ENCODE data around the gene MMAB. TPM values are rescaled to one million over a fixed set of nuclear protein-coding genes. Genes with fewer than 3 reads are reported as not detected.

The MMAB gene
- total and polyA plus RNA-seq, 4 donors = 47.1 to 101 (median 77.1) TPM

GRCh38 chr12:109581334-109581691 lies 8.0 kb upstream of the MMAB start:
- no peak overlapping the region for H3K4me3 ChIP-seq (ENCODE audit: low read depth in 1 of 3, low read length in 3 of 3)
- H3K9ac ChIP-seq (ENCODE audit: low read depth in 1 of 2, low read length in 2 of 2) = no peak overlapping the region
- no peaks in the 10 kb centered on the region for H3K9me3 ChIP-seq (ENCODE audit: control insufficient read depth in 4 of 4, low read length in 3 of 4)
- H3K27me3 ChIP-seq (ENCODE audit: control insufficient read depth in 4 of 4, insufficient read depth in 4 of 4, low read length in 3 of 4) = no peaks in the 10 kb centered on the region
- H3K4me1 ChIP-seq (ENCODE audit: control insufficient read depth in 4 of 4, insufficient read depth in 4 of 4, low read length in 3 of 4) = peaks cover 28 to 53% (median 51%) of the 10 kb centered on the region in 4 donors
- WGBS = 89% methylated on average over 18 of the region's 18 CpGs
- peak overlapping the region; percentile 75 to 77 for H3K27ac ChIP-seq (ENCODE audit: low read depth in 1 of 2, low read length in 2 of 2)
- TF ChIP-seq RXRA (IDR thresholded peaks at IDR 0.05) = peak in 1 of 2 donors; percentile 20
- no peak for TF ChIP-seq RAD21 (IDR thresholded peaks at IDR 0.05)
- DNase-seq (ENCODE audit: low spot score) = no peak
- H3K36me3 ChIP-seq (ENCODE audit: control insufficient read depth in 4 of 4, insufficient read depth in 3 of 4, low read depth in 1 of 4, low read length in 3 of 4) = peaks cover 3 to 32% (median 24%) of the 10 kb centered on the region in 4 donors

- no peaks in the 10 kb centered on the region for H3K9me3 ChIP-seq (ENCODE audit: control insufficient read depth in 4 of 4, low read length in 3 of 4)
- peaks cover 29 to 58% (median 55%) of the 10 kb centered on the region in 4 donors for H3K4me1 ChIP-seq (ENCODE audit: control insufficient read depth in 4 of 4, insufficient read depth in 4 of 4, low read length in 3 of 4)
- no peak overlapping the region for H3K4me3 ChIP-seq (ENCODE audit: low read depth in 1 of 3, low read length in 3 of 3)
- no peak for TF ChIP-seq REST (IDR thresholded peaks at IDR 0.05)
- peak; percentile 68 to 83 for TF ChIP-seq RXRA (IDR thresholded peaks at IDR 0.05)
- TF ChIP-seq SP1 (IDR thresholded peaks at IDR 0.05) = peak; percentile 56
- TF ChIP-seq NR2F2 (IDR thresholded peaks at IDR 0.05) = no peak
- no peak for TF ChIP-seq HNF4G (IDR thresholded peaks at IDR 0.05)
- no peak for TF ChIP-seq FOXA2 (IDR thresholded peaks at IDR 0.05)
- no peak for TF ChIP-seq FOXA1 (IDR thresholded peaks at IDR 0.05)
- no peak for TF ChIP-seq ZBTB33 (IDR thresholded peaks at IDR 0.05)
- TF ChIP-seq TAF1 (conservative IDR thresholded peaks at IDR 0.05) = no peak
- no peak for TF ChIP-seq ATF3 (IDR thresholded peaks at IDR 0.05)
- TF ChIP-seq JUND (IDR thresholded peaks at IDR 0.05) = no peak
- TF ChIP-seq RAD21 (IDR thresholded peaks at IDR 0.05) = no peak
- TF ChIP-seq YY1 (IDR thresholded peaks at IDR 0.05) = no peak
- no peak for TF ChIP-seq MAX (IDR thresholded peaks at IDR 0.05)
- TF ChIP-seq GABPA (IDR thresholded peaks at IDR 0.05 in 1 of 2, conservative IDR thresholded peaks at IDR 0.05 in 1 of 2) = no peak
- TF ChIP-seq HNF4A (conservative IDR thresholded peaks at IDR 0.05) = peak; percentile 5 to 40
- H3K27ac ChIP-seq (ENCODE audit: low read depth in 1 of 2, low read length in 2 of 2) = peak overlapping the region; percentile 75 to 77
- 90% methylated on average over 13 of the region's 13 CpGs for WGBS
- H3K9ac ChIP-seq (ENCODE audit: low read depth in 1 of 2, low read length in 2 of 2) = peak overlapping the region; percentile 3 to 61
- peaks cover 3 to 31% (median 22%) of the 10 kb centered on the region in 4 donors for H3K36me3 ChIP-seq (ENCODE audit: control insufficient read depth in 4 of 4, insufficient read depth in 3 of 4, low read depth in 1 of 4, low read length in 3 of 4)
- DNase-seq (ENCODE audit: low spot score) = no peak
- no peaks in the 10 kb centered on the region for H3K27me3 ChIP-seq (ENCODE audit: control insufficient read depth in 4 of 4, insufficient read depth in 4 of 4, low read length in 3 of 4)
Observed at GRCh38 chr12:109580684-109581333, 7.5 kb upstream of the MMAB start.
